Neural cell (in vitro differentiated cells): Measurements from ENCODE around the gene RSPH1. TPM values are rescaled to one million over a fixed set of nuclear protein-coding genes. Genes with fewer than 3 reads are reported as not detected.

Source experiments
- polyA plus RNA-seq: library from polyadenylated mRNA; depleted of rRNA; stranded (reverse); fragments of >200 nt; gene quantifications from 2 replicates; pipeline ENCODE4 v1.2.3, GENCODE V29; 2014

Gene RSPH1
- polyA plus RNA-seq, 1 donor from 2014 or later, result 1.3 TPM

Other genes with a start within 250 kb of the RSPH1 start
- gene TFF3, start 180.8 kb downstream of the RSPH1 start, polyA plus RNA-seq, result not detected in 2 replicates
- not detected in 2 replicates for gene TFF2, start 145.2 kb downstream of the RSPH1 start, polyA plus RNA-seq
- not detected in 2 replicates for gene TFF1, start 129.7 kb downstream of the RSPH1 start, polyA plus RNA-seq
- gene TMPRSS3, start 100.2 kb downstream of the RSPH1 start, polyA plus RNA-seq, result 0.12 TPM in 1 of 2 replicates, not detected in the other
- not detected in 2 replicates for gene UBASH3A, start 92.3 kb downstream of the RSPH1 start, polyA plus RNA-seq
- gene SLC37A1, start 17.6 kb upstream of the RSPH1 start, polyA plus RNA-seq, result 60.7 and 64.4 TPM in 2 replicates
- gene PDE9A, start 157.4 kb upstream of the RSPH1 start, polyA plus RNA-seq, result 29.5 and 32.2 TPM in 2 replicates